GM12872 (cell line): ENCODE data around the gene MFAP3.

Experiments used
- CTCF ChIP-seq: IDR thresholded peaks from 3 replicates; pipeline ENCODE4 v1.5.1; 2011; ENCODE audit warnings: low read depth, mild to moderate bottlenecking, low read length, moderate library complexity; ENCODE audit not compliant: insufficient read depth

The MFAP3 gene

DNA sequence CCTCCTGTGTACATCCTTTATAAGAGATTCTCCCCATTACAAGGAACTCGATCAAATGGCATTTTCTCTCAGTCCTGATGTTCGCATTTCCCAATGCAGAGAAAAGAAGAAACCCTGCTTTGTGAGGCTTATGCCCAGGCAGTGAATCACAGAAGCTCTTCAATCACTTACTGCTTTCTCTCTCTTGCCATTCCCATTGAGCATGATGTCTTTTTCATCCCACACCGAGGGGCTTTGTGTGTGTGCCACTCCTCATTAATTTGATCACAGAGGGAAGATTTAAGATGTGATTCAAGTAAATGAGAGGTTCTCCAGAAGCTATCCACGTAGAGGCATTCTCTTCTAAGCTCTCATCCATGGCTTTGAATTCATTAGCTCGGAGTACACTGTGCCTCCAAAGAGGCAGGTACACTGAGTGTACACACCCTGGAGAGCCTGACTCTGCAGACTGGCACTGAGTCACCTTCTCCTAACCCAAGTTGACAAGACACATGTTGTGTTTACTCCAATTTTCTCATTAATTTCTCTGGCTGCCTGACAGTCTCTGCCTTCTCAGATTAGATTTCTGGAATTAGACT, 45.4 kb downstream of the MFAP3 start:
- TF ChIP-seq CTCF: no peak

DNA sequence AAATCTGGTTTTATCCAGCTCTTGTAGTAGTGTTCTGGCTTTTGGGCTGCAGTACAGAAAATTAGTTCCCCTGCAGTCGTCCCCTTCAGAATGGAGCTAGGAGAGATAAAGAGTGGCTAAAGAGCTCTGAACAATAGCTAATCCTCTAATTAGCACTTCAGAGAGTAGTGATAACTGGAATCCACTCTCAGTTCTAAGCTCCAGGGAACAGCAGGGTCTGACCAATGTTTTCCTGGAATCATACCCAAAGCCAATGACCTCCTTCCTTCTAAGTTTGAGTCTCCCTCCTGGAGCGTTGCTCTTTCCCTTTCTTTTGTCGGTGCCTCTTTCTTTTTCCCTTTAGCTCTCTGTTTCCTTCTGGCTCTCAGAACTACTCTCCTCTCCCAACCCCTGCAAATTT, 47.4 kb downstream of the MFAP3 start:
- no peak for TF ChIP-seq CTCF

DNA sequence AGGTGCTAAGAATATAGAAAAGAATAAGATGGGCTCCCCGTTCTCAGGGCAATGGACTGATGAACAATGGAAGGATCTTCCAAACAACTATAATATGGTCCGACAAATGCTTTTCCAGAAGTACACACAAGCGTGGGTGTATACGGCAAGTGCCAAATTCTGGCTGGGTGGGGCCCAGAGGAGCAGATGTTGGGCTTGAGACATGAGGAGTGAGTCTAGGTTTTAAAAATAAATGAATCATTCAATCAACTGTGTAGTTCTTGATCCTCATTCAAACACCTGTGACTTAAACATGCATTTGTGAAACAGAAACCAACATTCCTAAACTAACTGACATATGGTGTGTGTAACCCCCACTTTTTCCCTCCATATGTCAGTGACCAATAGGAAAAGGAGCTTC, 47.9 kb downstream of the MFAP3 start:
- TF ChIP-seq CTCF: no peak

- no peak for TF ChIP-seq CTCF
Observed at GRCh38 chr5:154087260-154087659, 48.5 kb downstream of the MFAP3 start.

- TF ChIP-seq CTCF: no peak
Observed at GRCh38 chr5:154088801-154089200, 50.0 kb downstream of the MFAP3 start.

DNA sequence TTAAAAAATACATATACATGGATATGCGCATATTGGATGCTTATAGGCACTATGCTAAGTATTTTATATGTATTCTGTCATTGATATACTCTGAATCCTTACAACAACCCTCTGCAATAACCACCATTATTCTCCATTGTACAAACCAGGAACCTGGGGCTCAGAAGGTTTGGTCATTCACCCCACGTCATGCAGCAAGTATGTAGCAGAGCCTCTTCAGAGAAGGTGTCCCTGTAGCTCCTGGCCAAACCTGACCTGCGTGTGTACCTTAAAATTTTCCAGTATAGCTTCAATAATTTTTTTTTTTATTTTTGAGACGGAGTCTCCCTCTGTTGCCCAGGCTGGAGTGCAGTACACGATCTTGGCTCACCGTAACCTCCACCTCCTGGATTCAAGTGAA, 51.9 kb downstream of the MFAP3 start:
- no peak for TF ChIP-seq CTCF

GRCh38 chr5:154092356-154093141, 53.8 kb downstream of the MFAP3 start:
- TF ChIP-seq CTCF: no peak
